NT2/D1 (cell line): ENCODE data around the gene HOXB4.

ENCODE experiments used
- DNase-seq: peaks from one replicate; pipeline ENCODE4 v3.0.0-alpha.2; 2011; ENCODE audit warnings: low read depth, low spot score
- H3K27me3 ChIP-seq: 2 replicates; pipeline ENCODE4 v1.6.0; 2011; ENCODE audit warnings: mild to moderate bottlenecking; ENCODE audit not compliant: insufficient read length, insufficient read depth
- H3K36me3 ChIP-seq: 2 replicates; pipeline ENCODE4 v1.6.1; 2011; ENCODE audit warnings: mild to moderate bottlenecking, low read length, mixed read lengths; ENCODE audit not compliant: insufficient read depth, insufficient read length
- H3K4me1 ChIP-seq: 2 replicates; pipeline ENCODE4 v1.5.1; 2011; ENCODE audit not compliant: insufficient read depth, insufficient read length
- H3K4me3 ChIP-seq: 2 replicates; pipeline ENCODE4 v1.5.1; 2011; ENCODE audit warnings: low read depth; ENCODE audit not compliant: insufficient read length
- H3K9ac ChIP-seq: 2 replicates; pipeline ENCODE4 v1.6.0; 2011; ENCODE audit warnings: low read depth; ENCODE audit not compliant: insufficient read length
- H3K9me3 ChIP-seq: 2 replicates; pipeline ENCODE4 v1.5.1; 2011; ENCODE audit warnings: mild to moderate bottlenecking, low read length; ENCODE audit not compliant: insufficient read depth
- SUZ12 ChIP-seq: IDR thresholded peaks from 2 replicates; pipeline ENCODE4 v1.6.1; 2011; ENCODE audit not compliant: insufficient read length, insufficient read depth; ENCODE audit errors: extremely low read depth
- YY1 ChIP-seq: IDR thresholded peaks from 2 replicates; pipeline ENCODE4 v1.6.1; 2011; ENCODE audit not compliant: insufficient read length, insufficient read depth
- ZNF274 ChIP-seq: IDR thresholded peaks from 2 replicates; pipeline ENCODE4 v1.6.1; 2011; ENCODE audit warnings: mild to moderate bottlenecking, low read depth, low read length

Gene HOXB4

DNA sequence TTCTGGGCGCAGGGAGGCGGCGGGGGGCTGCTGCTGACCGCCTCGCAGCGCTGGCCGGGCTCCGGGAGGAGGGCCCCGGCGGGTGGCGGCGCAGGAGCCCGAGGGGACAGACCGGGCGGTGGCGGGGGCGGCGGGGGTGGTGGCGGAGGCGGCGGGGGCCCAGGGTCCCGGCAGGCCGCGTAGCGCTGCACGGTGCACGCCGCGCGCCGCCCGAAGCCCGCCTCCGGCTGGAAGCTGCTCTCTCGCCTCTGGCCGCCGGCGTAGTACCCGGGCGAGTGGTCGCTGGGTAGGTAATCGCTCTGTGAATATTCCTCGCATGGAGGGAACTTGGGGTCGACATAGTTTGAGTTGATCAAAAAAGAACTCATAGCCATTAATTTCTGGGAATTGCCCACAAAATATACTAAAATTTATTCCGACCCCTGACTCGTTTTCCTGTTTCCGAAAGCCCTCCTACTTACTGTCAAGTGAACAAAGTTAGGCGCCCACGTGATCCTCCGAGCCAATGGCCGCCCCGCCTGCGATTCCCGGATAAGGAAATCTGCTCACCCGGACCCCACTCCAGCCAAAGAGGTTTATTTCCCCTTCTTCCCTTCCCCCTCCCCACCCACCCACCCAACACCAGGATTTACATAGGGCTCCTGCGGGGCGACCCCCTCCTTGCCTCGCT, at the start of gene HOXB4:
TSS of gene HOXB4 (minus strand) at position 405 of the 670 bp plus-strand sequence. CDS start at position 374, 31 bp downstream.
- no peak for DNase-seq
- Histone ChIP-seq H3K27me3 (peaks cover 98% of the 10 kb centered on the region), H3K36me3 (no peaks in the 10 kb centered on the region), H3K4me3 (peak within 1 kb of the TSS; percentile 12), H3K9me3 (no peaks in the 10 kb centered on the region), H3K9ac (peak within 1 kb of the TSS; percentile 57), H3K4me1 (peaks cover 5% of the 10 kb centered on the region)
- TF ChIP-seq SUZ12, result peak; percentile 54
- TF ChIP-seq ZNF274, result no peak
- TF ChIP-seq YY1, result no peak

DNA sequence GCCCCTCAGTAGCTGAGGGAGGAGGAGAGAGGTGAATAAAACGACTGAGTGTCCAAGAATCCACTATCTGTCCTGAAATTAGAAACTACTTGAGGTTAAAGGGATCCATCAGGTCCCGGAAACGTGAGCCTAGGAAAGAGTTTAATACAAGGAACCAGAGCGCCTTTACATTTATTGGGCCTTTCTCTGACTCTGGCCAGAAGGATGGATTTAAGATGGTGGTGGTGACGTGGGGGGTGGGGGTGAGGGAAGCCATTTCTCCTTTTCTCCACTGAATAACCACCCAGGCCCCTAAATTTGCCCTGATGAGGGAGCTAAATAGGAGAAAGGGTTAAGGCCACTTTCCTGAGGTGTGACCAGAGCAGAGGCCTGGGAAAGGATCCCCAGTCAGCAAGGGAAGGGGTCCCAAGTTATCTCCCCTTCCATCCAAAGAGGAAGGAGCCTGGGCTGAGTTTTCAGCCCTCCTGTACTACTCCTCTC, 49.0 kb upstream of the HOXB4 start:
- Histone ChIP-seq H3K4me1 (no peaks in the 10 kb centered on the region), H3K36me3 (peaks cover 11% of the 10 kb centered on the region), H3K4me3 (no peak overlapping the region), H3K27me3 (peaks cover 84% of the 10 kb centered on the region), H3K9ac (no peak overlapping the region), H3K9me3 (peaks cover 4% of the 10 kb centered on the region; the same call in 1 of the 2 replicates)
- TF ChIP-seq SUZ12, result peak; percentile 26
- no peak for TF ChIP-seq YY1
- no peak for TF ChIP-seq ZNF274
- no peak for DNase-seq

DNA sequence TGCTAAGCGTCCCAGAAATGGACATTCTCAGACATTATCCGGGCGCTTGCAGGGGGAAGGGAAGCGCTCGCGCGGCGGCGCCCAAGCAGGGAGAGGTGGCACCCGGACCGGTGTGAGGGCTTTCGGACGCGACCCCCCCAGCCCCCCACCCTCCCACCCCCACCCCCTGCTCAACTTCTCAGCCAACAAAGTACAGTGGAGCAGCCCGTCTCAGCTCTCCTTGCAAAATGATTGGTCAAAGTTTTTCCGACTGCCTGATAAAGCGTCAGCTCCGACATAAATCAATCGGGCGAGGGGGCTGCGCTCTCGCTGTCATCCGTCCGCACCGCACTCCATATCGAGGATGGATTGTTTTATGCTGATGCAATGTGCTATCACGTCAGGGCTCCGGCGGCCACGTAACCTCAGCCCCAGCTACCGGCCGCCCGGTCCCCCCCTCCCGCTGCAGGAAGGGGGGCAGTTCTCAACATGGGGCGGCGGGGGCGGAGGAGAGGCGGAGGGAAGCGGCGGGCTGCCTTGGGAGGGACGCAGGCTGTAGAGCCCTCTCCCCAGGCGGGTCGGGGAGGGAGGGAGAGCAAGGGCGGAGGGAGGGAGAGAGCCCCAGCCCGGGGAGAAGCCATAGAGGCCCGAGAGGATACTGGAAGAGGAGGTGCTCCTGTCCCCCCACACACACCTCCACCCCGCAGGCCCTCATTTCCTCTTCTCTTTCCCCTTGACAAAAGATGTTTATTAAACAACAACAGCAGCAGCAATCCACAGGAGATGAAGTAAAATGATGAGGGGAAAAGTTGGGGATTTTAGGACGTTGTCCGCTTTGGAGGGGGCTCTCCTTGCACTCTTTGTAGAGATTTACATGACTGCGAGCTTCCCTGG, 48.3 kb upstream of the HOXB4 start, which contains the start of gene HOXB9:
TSS of gene HOXB9 (minus strand) at position 114 of the 873 bp plus-strand sequence. CDS start at position 25, 89 bp downstream.
- TF ChIP-seq YY1 (no peak), SUZ12 (no peak), ZNF274 (no peak)
- Histone ChIP-seq H3K4me1 (peaks cover 4% of the 10 kb centered on the region), H3K36me3 (peaks cover 11% of the 10 kb centered on the region), H3K4me3 (peak within 1 kb of the TSS; percentile 49), H3K9me3 (peaks cover 7% of the 10 kb centered on the region; the same call in 1 of the 2 replicates), H3K9ac (peak within 1 kb of the TSS; percentile 69), H3K27me3 (peaks cover 91% of the 10 kb centered on the region)
- no peak for DNase-seq

DNA sequence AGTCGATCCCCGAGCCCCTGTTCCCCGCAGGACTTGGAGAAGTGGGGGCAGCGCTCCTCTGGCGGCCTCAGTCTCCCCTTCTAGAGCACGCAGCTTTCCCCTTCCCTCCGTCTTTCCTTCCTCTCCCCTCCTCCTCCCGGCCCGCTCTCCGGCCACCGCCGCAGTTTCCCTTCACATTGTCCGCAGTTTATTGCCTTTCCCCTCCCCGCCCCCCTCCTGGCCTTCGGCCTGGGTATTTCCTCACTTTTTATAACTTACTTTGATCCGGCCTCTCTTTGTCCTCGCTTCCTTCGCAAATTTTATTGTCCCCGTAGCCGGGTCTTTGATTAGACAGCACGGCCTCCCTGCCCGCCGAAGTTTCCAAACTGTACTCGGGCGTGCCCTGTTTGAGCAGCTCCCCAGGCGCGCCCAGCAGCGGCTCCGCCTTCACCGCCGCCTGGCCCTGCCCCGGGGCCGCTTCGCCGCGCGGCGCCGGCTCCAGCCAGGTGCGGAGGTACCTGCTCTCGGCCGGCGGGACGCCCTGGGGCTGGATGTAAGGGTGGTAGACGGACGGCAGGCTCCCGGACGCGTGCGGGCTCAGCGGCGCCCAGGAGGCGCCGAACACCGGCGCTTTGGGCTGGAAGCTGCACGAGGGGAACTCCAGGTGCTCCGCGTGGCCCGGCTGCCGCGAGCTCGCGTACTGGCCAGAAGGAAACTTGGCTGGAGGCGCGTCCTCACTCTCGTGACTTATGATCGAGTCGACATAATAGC, 47.5 kb upstream of the HOXB4 start:
- no peak for DNase-seq
- Histone ChIP-seq H3K9ac (peak overlapping the region; percentile 69), H3K27me3 (peaks cover 97% of the 10 kb centered on the region), H3K4me1 (peaks cover 4% of the 10 kb centered on the region), H3K9me3 (peaks cover 7% of the 10 kb centered on the region; the same call in 1 of the 2 replicates), H3K4me3 (peak overlapping the region; percentile 49), H3K36me3 (peaks cover 6% of the 10 kb centered on the region)
- TF ChIP-seq YY1 (no peak), ZNF274 (no peak), SUZ12 (no peak)

DNA sequence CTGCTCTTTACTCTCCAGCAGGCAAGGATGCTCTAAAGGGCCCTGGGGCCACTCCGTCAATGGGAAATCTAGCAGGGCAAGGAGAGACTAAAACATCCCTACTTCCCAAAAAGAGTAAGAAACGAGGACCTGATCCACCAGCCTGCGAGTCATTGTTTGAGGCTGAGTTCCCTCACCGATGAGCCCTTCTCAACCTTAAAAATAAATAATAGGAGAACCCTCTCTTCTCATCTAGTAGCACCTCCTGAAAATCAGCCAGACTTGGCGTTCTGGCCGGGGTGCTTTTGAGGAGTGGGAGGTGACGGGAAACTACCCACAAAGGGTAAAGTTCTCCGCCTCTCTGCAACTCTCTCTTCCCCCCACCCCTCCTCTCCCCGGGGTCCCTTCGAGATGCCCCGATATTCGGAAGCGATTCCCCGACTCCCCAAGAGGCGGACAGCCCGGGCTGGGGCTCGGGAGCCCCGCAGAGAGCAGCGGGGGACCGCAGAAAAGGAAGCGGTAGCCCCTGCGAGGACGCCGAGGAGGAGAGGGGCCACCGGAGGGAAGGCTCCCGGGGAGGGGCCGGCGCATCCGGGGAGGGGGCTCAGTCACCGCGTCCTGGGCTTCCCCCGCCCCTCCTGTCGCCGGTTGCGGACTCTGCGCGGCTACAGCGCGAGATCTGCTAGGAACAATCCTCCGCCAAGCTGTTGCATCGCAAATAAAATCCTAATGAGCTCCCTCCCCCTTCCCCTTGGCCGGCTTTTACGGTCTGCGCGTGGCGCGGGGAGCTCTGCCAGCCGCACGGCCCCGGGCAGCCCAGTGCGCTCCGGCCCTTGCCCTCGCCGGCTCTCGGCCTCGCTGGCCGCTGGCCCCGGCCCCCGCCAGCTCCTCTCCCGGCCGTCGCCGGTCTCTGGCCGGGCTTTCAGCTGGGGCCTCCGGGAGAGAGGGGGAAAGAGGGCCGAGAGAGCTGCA, 46.7 kb upstream of the HOXB4 start:
- peak overlapping the region; percentile 49 for H3K4me3 ChIP-seq

DNA sequence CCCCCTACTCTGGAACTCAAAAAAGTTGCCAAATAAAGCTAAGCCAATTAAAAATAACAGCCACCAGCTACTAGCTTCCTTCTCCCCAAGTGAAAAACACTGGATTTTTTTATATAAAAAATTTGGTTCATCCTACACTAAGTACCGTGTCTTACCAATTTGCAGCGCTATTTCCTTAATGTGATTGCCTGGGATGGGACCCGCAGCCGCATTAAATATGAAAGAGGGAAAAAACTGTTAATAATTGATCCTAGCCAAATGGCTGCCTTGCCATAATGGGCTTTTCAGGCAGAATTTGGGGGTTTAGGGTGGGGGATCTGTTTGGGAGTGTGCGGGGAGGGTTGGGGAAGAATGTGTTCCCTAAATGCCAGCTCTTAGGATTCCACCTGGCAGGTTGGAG, 46.0 kb upstream of the HOXB4 start:
- DNase-seq, result no peak
- Histone ChIP-seq H3K4me3 (no peak overlapping the region), H3K4me1 (peaks cover 7% of the 10 kb centered on the region), H3K27me3 (peaks cover 100% of the 10 kb centered on the region), H3K36me3 (no peaks in the 10 kb centered on the region), H3K9me3 (peaks cover 7% of the 10 kb centered on the region; the same call in 1 of the 2 replicates), H3K9ac (no peak overlapping the region)
- TF ChIP-seq YY1 (no peak), SUZ12 (no peak), ZNF274 (no peak)

More for the DNA sequence above, 46.7 kb upstream of the HOXB4 start:
- H3K27me3 ChIP-seq, result peaks cover 100% of the 10 kb centered on the region
- H3K4me1 ChIP-seq, result peaks cover 6% of the 10 kb centered on the region
- H3K9ac ChIP-seq, result peak overlapping the region; percentile 69
- DNase-seq, result no peak
- H3K36me3 ChIP-seq, result no peaks in the 10 kb centered on the region
- TF ChIP-seq ZNF274, result no peak
- peak; percentile 79 for TF ChIP-seq SUZ12
- TF ChIP-seq YY1, result no peak
- H3K9me3 ChIP-seq, result peaks cover 7% of the 10 kb centered on the region; the same call in 1 of the 2 replicates
